Daoy (cell line): ENCODE data around the gene FAM98C. TPM values are rescaled to one million over a fixed set of nuclear protein-coding genes. Genes with fewer than 3 reads are reported as not detected.
A peak's percentile ranks its signal among the peaks of the same experiment; 100 is the strongest.

Experiments
- DNase-seq: peaks from one replicate; pipeline ENCODE4 v3.0.0-alpha.2; 2015; ENCODE audit warnings: low read depth
- total RNA-seq: library from RNA; depleted of rRNA; stranded (reverse); fragments of >200 nt; shearing (Covaris generic); gene quantifications from 2 replicates; pipeline ENCODE4 v1.2.3, GENCODE V29; 2014; rRNA removed

The FAM98C gene
- total RNA-seq, 1 experiment from 2014 or later, result 21.9 TPM

GRCh38 chr19:38453596-38453995 lies 50.7 kb downstream of the FAM98C start:
- DNase-seq, result no peak

- peak; percentile 23 for DNase-seq
Observed at GRCh38 chr19:38455031-38455430, 52.1 kb downstream of the FAM98C start.

DNA sequence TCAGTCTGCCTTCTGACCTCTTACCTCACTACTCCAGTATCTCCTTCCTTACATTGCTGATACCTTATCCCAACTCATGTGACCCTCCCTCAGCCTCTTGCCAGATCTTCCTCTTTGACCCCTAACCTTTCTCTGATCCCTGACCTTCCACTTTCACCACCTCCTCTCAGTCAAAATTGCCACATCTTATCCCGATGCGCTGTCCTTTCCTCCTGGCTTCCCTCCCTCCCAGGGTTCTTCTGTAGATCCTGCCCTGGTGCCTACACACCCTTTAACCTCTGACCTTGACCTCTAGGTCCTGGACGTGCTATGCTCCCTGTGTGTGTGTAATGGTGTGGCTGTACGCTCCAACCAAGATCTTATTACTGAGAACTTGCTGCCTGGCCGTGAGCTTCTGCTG lies 54.3 kb downstream of the FAM98C start:
- DNase-seq, result no peak

DNA sequence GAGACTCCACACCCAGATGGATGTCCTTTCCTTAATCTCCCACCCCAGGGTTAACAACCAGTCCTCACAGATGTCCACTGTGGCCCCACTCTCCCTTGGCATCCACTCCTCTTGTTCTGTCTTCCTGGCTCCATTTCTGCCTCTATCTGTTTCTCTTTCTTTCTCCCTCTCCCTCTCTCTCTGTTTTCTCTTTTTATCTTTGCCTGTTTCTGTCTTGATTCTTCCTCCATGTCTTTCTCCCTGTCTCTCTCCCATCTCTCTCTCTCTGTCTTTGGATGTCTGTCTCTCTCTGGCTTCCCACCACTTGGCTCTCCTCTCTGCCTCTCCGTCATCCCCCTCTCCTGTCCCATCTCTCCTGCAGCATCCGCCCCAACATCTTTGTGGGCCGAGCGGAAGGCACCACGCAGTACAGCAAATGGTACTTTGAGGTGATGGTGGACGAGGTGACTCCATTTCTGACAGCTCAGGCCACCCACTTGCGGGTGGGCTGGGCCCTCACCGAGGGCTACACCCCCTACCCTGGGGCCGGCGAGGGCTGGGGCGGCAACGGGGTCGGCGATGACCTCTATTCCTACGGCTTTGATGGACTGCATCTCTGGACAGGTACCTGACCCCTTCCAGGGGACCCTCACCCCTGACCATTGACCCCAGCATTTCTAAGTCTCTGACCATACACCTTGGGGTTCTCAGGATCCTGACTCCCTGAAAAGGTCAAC lies 55.0 kb downstream of the FAM98C start:
- no peak for DNase-seq

Other genes with a start within 250 kb of the FAM98C start
- 5.3 and 6.4 TPM in 2 replicates for gene DPF1, start 178.9 kb upstream of the FAM98C start, total RNA-seq
- gene PPP1R14A, start 146.7 kb upstream of the FAM98C start, total RNA-seq, result 6.1 TPM in 1 of 2 replicates, not detected in the other
- 3.3 and 5.5 TPM in 2 replicates for gene SPINT2, start 138.5 kb upstream of the FAM98C start, total RNA-seq
- gene C19orf33, start 98.8 kb upstream of the FAM98C start, total RNA-seq, result 2.7 TPM in 1 of 2 replicates, not detected in the other
- 97.5 and 99.7 TPM in 2 replicates for gene YIF1B, start 87.1 kb upstream of the FAM98C start, total RNA-seq
- gene KCNK6, start 83.2 kb upstream of the FAM98C start, total RNA-seq, result 5.2 and 5.9 TPM in 2 replicates
- gene CATSPERG, start 67.3 kb upstream of the FAM98C start, total RNA-seq, result 0.23 and 0.45 TPM in 2 replicates
- 273 and 343 TPM in 2 replicates for gene PSMD8, start 28.5 kb upstream of the FAM98C start, total RNA-seq
- not detected in 2 replicates for gene GGN, start 15.1 kb upstream of the FAM98C start, total RNA-seq
- 0.06 and 0.91 TPM in 2 replicates for gene SPRED3, start 14.4 kb upstream of the FAM98C start, total RNA-seq
- not detected in 2 replicates for gene RASGRP4, start 23.1 kb downstream of the FAM98C start, total RNA-seq
- gene RYR1, start 30.6 kb downstream of the FAM98C start, total RNA-seq, result 0.03 and 0.11 TPM in 2 replicates
- gene MAP4K1, start 214.9 kb downstream of the FAM98C start, total RNA-seq, result 0.11 TPM in 1 of 2 replicates, not detected in the other
- 853 and 886 TPM in 2 replicates for gene EIF3K, start 216.1 kb downstream of the FAM98C start, total RNA-seq
- gene ACTN4, start 244.6 kb downstream of the FAM98C start, total RNA-seq, result 124 and 199 TPM in 2 replicates